H4 (cell line): ENCODE results near the gene UPF1. TPM values are rescaled to one million over a fixed set of nuclear protein-coding genes. Genes with fewer than 3 reads are reported as not detected.

Source experiments
- DNase-seq: peaks from one replicate; pipeline ENCODE4 v3.0.0-alpha.2; 2015; ENCODE audit warnings: low spot score
- total RNA-seq: library from RNA; depleted of rRNA; stranded (reverse); fragments of >200 nt; shearing (Covaris generic); gene quantifications from 2 replicates; pipeline ENCODE4 v1.2.3, GENCODE V29; 2014

The UPF1 gene
- total RNA-seq, 1 experiment from 2014 or later, result 33.8 TPM

GRCh38 chr19:18875726-18876125 lies 44.0 kb downstream of the UPF1 start:
- no peak for DNase-seq

DNA sequence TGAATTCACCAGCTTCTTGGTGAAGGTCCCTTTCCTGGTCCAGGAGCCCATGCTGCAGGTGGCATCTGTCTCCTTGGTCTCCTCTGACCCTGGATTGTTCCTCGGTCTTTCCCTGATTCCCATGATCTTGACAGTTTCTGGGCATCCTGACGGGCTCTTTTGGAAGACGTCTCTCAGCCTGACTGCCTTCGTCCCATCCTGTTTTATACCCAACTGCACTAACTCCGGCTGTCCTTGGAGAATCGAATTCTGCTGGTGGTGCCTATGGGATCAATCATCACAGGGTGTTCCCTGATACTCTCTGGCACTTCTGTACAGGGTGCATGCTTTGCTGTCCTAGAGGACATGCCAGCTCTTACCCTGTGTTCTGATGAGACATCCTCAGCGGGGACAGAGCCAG lies 45.1 kb downstream of the UPF1 start:
- DNase-seq, result no peak

DNA sequence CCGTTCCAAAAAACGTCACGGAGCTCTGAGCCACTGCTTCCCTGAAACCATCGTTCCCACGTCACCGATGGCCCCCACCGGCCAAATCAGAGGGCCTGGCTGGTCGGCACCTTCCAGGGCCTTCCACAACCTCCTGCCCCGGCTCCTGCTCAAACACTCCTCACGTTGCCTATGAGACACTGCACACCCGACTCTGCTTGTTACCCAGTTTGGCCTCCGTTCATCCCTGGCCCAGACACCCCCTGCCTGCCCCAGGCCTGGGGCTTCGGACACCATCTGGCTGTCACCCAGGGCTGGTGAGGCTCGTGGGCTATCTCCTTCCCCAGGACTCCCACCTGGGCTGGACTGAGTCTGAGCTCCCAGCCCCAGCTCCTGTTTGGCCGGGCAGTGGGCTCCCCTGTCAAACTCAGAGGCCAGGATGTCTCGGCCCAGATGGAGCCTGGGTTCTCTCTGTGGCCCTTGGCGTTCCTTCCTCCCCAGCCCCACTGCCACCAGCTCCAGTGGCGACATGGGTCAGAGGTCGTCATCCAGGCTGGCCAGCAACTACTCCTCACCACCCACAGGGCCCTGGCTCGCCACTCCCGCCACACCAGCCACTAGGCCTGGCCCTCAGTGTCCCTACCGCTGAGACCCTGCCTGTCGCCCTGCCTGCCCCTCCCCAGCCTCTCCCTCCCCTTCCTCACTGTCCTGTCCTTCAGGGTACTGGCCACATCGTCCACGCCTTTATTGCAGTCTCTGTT lies 46.5 kb downstream of the UPF1 start:
- no peak for DNase-seq

DNA sequence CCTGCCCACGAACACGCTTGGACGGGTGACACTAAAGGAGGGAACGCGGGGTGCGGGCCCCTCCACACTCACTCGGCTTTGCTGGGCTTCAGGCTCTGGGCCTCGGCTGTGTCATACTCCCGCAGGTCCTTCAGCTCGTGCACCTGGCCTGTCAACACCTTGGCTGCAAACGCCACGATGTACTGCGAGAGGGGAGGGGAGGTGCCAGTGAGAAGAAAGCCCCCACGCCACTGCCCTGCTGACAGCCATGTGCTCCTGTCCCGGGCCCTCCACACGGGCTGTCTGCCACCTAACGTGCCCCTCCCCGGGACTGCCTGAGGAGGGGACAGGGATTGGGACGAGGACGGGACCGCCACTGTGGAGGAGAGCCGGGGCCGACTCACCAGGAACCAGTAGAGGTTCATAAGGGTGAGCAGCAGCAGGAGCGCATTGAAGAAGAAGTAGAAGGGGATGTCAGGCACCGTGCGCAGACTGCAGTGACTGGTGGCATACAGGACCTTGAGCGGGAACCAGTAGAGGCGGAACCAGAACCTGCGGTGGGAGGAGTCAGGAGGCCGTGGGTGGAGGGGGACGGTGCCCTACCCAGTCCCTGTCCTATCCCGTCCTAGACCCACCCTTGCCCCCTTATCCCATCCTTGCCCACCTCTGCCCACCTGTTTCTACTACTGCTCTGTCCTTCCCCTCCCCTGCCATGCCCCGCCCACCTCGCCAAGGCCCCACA lies 47.3 kb downstream of the UPF1 start:
- no peak for DNase-seq

DNA sequence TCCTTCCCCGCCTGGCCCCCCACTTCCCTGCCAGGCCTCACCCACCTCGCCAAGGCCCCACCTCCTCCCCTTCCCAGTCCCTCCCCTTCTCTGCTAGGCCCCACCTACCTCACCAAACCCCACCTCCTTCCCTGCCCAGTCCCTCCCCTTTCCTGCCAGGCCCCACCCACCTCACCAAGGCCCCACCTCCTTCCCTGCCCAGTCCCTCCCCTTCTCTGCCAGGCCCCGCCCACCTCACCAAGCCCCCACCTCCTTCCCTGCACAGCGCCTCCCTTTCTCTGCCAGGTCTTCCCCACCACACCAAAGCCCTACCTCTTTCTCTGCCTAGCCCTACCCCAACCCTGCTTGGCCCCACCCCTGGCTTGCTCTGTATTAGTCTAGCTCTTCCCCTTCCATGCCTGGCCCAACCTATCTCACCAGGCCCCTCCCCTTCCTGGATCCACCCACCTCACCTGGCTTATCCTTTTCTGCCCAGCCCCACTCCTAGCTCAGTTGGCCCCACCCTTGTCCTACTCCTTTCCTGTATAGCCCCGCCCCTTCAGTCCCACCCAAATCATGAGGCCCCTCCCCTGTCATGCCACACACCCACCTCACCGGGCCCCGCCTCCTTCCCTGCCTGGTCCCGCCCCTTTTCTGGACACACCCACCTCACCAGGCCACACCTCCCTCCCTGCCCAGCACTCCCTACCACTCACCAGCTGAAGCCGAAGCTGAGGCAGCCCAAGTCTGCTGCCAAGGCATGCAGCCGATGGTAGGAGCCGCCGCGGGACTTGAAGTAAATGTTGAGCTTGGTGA lies 48.0 kb downstream of the UPF1 start:
- DNase-seq, result no peak

DNA sequence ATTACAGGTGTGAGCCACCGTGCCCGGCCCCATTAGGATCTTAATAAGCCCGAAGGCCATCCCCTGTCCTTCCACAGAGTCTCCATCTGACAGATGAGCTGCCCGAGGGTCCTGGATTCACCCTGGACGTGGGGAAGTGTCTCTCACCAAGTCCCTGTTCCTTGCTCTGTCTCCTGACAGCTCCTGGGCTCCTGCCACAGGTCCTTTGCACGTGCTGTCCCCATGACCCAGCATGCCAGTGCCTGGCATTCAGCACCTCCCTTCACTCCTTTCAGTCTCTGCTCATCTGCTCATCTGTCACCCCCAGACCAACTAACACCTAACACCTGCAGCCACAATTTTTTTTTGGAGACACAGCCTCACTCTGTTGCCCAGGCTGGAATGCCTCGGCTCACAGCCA lies 49.7 kb downstream of the UPF1 start:
- DNase-seq, result no peak

GRCh38 chr19:18883526-18884304 lies 52.0 kb downstream of the UPF1 start:
- no peak for DNase-seq

- DNase-seq, result no peak
Measured at GRCh38 chr19:18886972-18887371, 55.2 kb downstream of the UPF1 start.

- no peak for DNase-seq
Measured at GRCh38 chr19:18889949-18890745, 58.4 kb downstream of the UPF1 start.

GRCh38 chr19:18893587-18894253 lies 62.0 kb downstream of the UPF1 start:
- no peak for DNase-seq

GRCh38 chr19:18894254-18895037 lies 62.7 kb downstream of the UPF1 start:
- DNase-seq, result no peak

DNA sequence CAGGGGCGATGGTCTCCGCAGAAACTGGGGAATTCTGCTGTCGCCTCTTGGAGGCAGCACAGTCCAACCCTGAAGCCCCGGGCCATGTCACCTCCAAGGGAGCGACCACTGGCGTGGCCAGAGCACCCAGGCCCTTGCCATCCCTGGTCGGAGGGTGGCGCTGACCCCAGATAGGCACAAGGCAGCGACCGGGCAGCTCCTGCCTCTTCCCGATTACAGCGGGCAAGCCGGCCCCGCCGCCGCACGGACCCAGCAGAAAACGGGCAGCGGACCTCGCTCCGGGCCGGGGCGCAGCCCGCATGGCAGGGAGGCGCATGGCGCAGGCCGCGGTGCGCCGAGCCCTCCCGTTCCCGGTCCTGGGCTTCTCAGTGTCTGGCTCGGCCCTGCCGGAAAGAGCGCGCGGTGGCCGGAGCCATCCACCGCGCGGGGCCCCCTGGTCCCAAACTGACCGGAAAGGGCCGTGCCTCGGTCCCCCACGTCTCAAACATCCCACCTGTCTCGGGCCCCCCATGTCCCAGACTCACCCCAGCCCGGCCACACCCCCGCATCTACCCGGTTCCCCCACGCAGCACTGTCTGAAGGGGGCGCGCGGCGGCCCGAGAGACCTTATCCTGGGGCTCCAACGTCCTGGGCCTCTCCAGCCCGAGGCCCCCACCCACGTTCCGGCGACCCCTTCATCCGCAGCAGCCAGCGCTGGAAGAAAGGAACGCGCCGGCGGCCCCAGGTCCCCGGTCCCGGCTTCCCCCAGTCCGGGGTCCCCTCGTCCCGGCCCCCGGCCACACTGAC lies 63.5 kb downstream of the UPF1 start:
- peak; percentile 49 for DNase-seq

- no peak for DNase-seq
Measured at GRCh38 chr19:18895824-18896341, 64.1 kb downstream of the UPF1 start, which contains the start of gene CERS1. TSS of gene CERS1 (minus strand) at chr19:18896158. CDS start at chr19:18896072, 86 bp downstream.

GRCh38 chr19:18896421-18896841 lies 64.7 kb downstream of the UPF1 start:
- no peak for DNase-seq

- no peak for DNase-seq
Measured at GRCh38 chr19:18897094-18898029, 65.6 kb downstream of the UPF1 start.

DNA sequence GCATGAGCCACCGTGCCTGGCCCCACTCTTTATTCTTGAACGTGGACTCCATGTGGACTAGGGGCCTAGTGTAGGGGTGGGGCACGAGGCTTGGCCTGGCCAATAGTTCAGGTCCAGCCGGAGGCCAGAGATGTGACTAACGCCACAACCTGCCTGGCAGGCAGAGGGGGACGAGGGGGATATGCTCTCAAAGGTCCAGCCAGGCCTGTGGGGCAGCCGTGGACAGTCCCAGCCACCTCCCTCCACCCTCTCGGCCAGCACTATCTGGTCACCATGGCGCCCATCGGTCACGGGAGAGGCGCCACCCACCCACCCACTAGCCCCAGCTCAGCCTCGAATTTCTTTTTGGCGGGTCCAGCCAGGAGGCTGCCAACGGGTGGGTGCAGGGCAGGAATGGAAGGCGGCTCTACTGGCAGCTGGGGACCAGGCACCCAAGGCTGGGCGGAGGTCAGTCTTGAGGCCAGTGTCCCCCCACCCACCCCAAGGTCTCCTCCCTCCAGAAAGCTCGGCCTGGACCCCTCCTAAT lies 66.4 kb downstream of the UPF1 start:
- DNase-seq, result no peak
